PFSK-1 (cell line): Measurements from ENCODE around the gene DDOST.

ENCODE experiments used
- FOXP2 ChIP-seq: optimal IDR thresholded peaks from 2 replicates; pipeline ENCODE3; 2011; ENCODE audit warnings: borderline replicate concordance, control low read depth, inconsistent platforms; ENCODE audit not compliant: insufficient read depth; ENCODE audit errors: extremely low read length, extremely low read depth
- POLR2AphosphoS5 ChIP-seq: IDR thresholded peaks from 2 replicates; pipeline ENCODE4 v1.6.1; 2012; ENCODE audit warnings: low read depth, mild to moderate bottlenecking, control low read depth, low read length, moderate library complexity
- REST ChIP-seq, 2 experiments: IDR thresholded peaks; 2 replicates each; pipeline versions ENCODE4 v1.6.1 to v1.8.0; 2011 to 2012; ENCODE audit warnings: low read depth in 2 of 2, low read length in 2 of 2, control low read depth in 1 of 2, inconsistent platforms in 1 of 2, mild to moderate bottlenecking in 1 of 2, moderate library complexity in 1 of 2; ENCODE audit not compliant: insufficient read depth in 1 of 2
- SIN3A ChIP-seq: IDR thresholded peaks from 2 replicates; pipeline ENCODE4 v1.6.1; 2012; ENCODE audit warnings: mild to moderate bottlenecking, low read length, moderate library complexity, borderline replicate concordance; ENCODE audit not compliant: insufficient read depth
- TAF1 ChIP-seq: IDR thresholded peaks from 2 replicates; pipeline ENCODE4 v1.6.1; 2012; ENCODE audit warnings: low read length, control low read depth, borderline replicate concordance; ENCODE audit not compliant: insufficient read depth

DDOST gene

GRCh38 chr1:20668581-20668980 lies 7.4 kb upstream of the DDOST start:
- TF ChIP-seq POLR2AphosphoS5 (no peak), REST (IDR thresholded peaks at IDR 0.05; ENCODE audit: insufficient read depth in 1 of 2, low read depth in 2 of 2, low read length in 2 of 2) (no peak), FOXP2 (no peak), TAF1 (no peak), SIN3A (no peak)

- TF ChIP-seq POLR2AphosphoS5: no peak
- TF ChIP-seq TAF1: no peak
- no peak for TF ChIP-seq SIN3A
- no peak for TF ChIP-seq REST (IDR thresholded peaks at IDR 0.05; ENCODE audit: insufficient read depth in 1 of 2, low read depth in 2 of 2, low read length in 2 of 2)
- TF ChIP-seq FOXP2: no peak
Measured at GRCh38 chr1:20666804-20667203, 5.6 kb upstream of the DDOST start.

- TF ChIP-seq REST (IDR thresholded peaks at IDR 0.05; ENCODE audit: insufficient read depth in 1 of 2, low read depth in 2 of 2, low read length in 2 of 2) (no peak), SIN3A (no peak), TAF1 (no peak), POLR2AphosphoS5 (no peak), FOXP2 (no peak)
Measured at GRCh38 chr1:20666146-20666545, 5.0 kb upstream of the DDOST start.

GRCh38 chr1:20665726-20666125 lies 4.6 kb upstream of the DDOST start:
- TF ChIP-seq SIN3A: no peak
- no peak for TF ChIP-seq TAF1
- no peak for TF ChIP-seq REST (IDR thresholded peaks at IDR 0.05; ENCODE audit: insufficient read depth in 1 of 2, low read depth in 2 of 2, low read length in 2 of 2)
- no peak for TF ChIP-seq POLR2AphosphoS5
- TF ChIP-seq FOXP2: no peak
